Endothelial cell (in vitro differentiated cells): Measurements from ENCODE around the gene SYCP2L. TPM values are rescaled to one million over a fixed set of nuclear protein-coding genes. Genes with fewer than 3 reads are reported as not detected.
"Not testable (repeated sequence)": the region's sequence is repeated elsewhere in the genome, so short reads cannot be mapped to it uniquely, and the experiment has no call there.

Source experiments
- DNase-seq: peaks from one replicate; pipeline ENCODE4 v3.0.0; 2021; ENCODE audit warnings: low spot score
- H3K27ac Mint-ChIP-seq: one replicate; pipeline ENCODE4 v1.8.0; 2021; ENCODE audit warnings: mixed read lengths, inconsistent platforms; ENCODE audit not compliant: unreplicated experiment
- H3K27me3 Mint-ChIP-seq: one replicate; pipeline ENCODE4 v1.8.0; 2021; ENCODE audit warnings: mild to moderate bottlenecking, moderate library complexity, mixed read lengths, inconsistent platforms; ENCODE audit not compliant: unreplicated experiment
- H3K36me3 Mint-ChIP-seq: one replicate; pipeline ENCODE4 v1.8.0; 2021; ENCODE audit warnings: mild to moderate bottlenecking, low read depth, mixed read lengths, inconsistent platforms; ENCODE audit not compliant: unreplicated experiment
- H3K4me1 Mint-ChIP-seq: one replicate; pipeline ENCODE4 v1.8.0; 2021; ENCODE audit warnings: mild to moderate bottlenecking, mixed read lengths, inconsistent platforms; ENCODE audit not compliant: unreplicated experiment
- H3K4me3 Mint-ChIP-seq: one replicate; pipeline ENCODE4 v1.8.0; 2021; ENCODE audit warnings: mild to moderate bottlenecking, mixed read lengths, inconsistent platforms; ENCODE audit not compliant: unreplicated experiment
- H3K9me3 Mint-ChIP-seq: one replicate; pipeline ENCODE4 v1.8.0; 2021; ENCODE audit warnings: mixed read lengths, inconsistent platforms; ENCODE audit not compliant: unreplicated experiment
- CTCF ChIP-seq: fragments of 200-600 bp; sonication (generic); IDR thresholded peaks from one replicate; pipeline ENCODE4 v1.5.0; 2021; ENCODE audit warnings: antibody characterized with exemption; ENCODE audit not compliant: unreplicated experiment
- total RNA-seq: library from RNA; stranded (reverse); fragmentation: NEBNext Ultra II Directional; extraction: Animal tissue kit (Norgen Biotek cat#: 25700); gene quantifications from one replicate; pipeline ENCODE4 v1.2.1, GENCODE V29; 2021; ENCODE audit not compliant: unreplicated experiment

The SYCP2L gene
- total RNA-seq, 1 donor from 2014 or later, result 8.1 TPM

GRCh38 chr6:11002176-11002575, 115.3 kb downstream of the SYCP2L start:
- H3K36me3 Mint-ChIP-seq, result no peaks in the 10 kb centered on the region

GRCh38 chr6:11003297-11003696, 116.4 kb downstream of the SYCP2L start:
- H3K4me1 Mint-ChIP-seq, result peaks cover 12% of the 10 kb centered on the region
- not testable (repeated sequence) for H3K27ac Mint-ChIP-seq, DNase-seq, H3K9me3 Mint-ChIP-seq, H3K4me3 Mint-ChIP-seq, H3K36me3 Mint-ChIP-seq, H3K27me3 Mint-ChIP-seq

More at GRCh38 chr6:11002176-11002575, 115.3 kb downstream of the SYCP2L start:
- Mint-ChIP-seq H3K4me3 (no peak overlapping the region), H3K27me3 (peaks cover 4% of the 10 kb centered on the region), H3K9me3 (no peaks in the 10 kb centered on the region), H3K4me1 (peaks cover 7% of the 10 kb centered on the region), H3K27ac (no peak overlapping the region)
- no peak for TF ChIP-seq CTCF
- DNase-seq, result no peak

- H3K27ac Mint-ChIP-seq, result no peak overlapping the region
- H3K4me1 Mint-ChIP-seq, result peaks cover 14% of the 10 kb centered on the region
- no peak for DNase-seq
- H3K36me3 Mint-ChIP-seq, result no peaks in the 10 kb centered on the region
- H3K4me3 Mint-ChIP-seq, result no peak overlapping the region
- no peak for TF ChIP-seq CTCF
- peaks cover 5% of the 10 kb centered on the region for H3K27me3 Mint-ChIP-seq
- H3K9me3 Mint-ChIP-seq, result no peaks in the 10 kb centered on the region
Observed at GRCh38 chr6:11006061-11006460, 119.2 kb downstream of the SYCP2L start.

GRCh38 chr6:11007715-11008608, 121.1 kb downstream of the SYCP2L start:
- Mint-ChIP-seq H3K4me3 (no peak overlapping the region), H3K27me3 (peaks cover 5% of the 10 kb centered on the region), H3K36me3 (no peaks in the 10 kb centered on the region), H3K4me1 (peaks cover 14% of the 10 kb centered on the region), H3K9me3 (no peaks in the 10 kb centered on the region), H3K27ac (no peak overlapping the region)
- TF ChIP-seq CTCF, result no peak
- no peak for DNase-seq

GRCh38 chr6:11008821-11009220, 122.0 kb downstream of the SYCP2L start:
- H3K27me3 Mint-ChIP-seq, result peaks cover 3% of the 10 kb centered on the region
- TF ChIP-seq CTCF, result no peak
- H3K4me3 Mint-ChIP-seq, result no peak overlapping the region
- H3K9me3 Mint-ChIP-seq, result no peaks in the 10 kb centered on the region
- no peak for DNase-seq
- H3K27ac Mint-ChIP-seq, result no peak overlapping the region
- peaks cover 14% of the 10 kb centered on the region for H3K4me1 Mint-ChIP-seq
- H3K36me3 Mint-ChIP-seq, result no peaks in the 10 kb centered on the region
